Left lung (tissue), 10 donors: ENCODE results near the gene SPATS2. TPM values are rescaled to one million over a fixed set of nuclear protein-coding genes. Genes with fewer than 3 reads are reported as not detected.
"Not testable (repeated sequence)": the region's sequence is repeated elsewhere in the genome, so short reads cannot be mapped to it uniquely, and the experiment has no call there.

Experiments
- ATAC-seq: fragments of 200-7000 bp; cut with Tn5 transposase; one replicate; pipeline ENCODE4 v1.9.1; 2020; ENCODE audit warnings: moderate library complexity
- DNase-seq, 4 donors: peaks; one replicate each; pipeline ENCODE4 v3.0.0-alpha.2; 2013 to 2020
- H3K27ac ChIP-seq, 2 donors: fragments of 200-600 bp; sonication (generic) in 1 of 2; one replicate each; pipeline versions ENCODE4 v1.5.0 to v1.8.0; 2020 to 2021
- H3K27me3 ChIP-seq, 2 donors: fragments of 200-600 bp; sonication (generic) in 1 of 2; one replicate each; pipeline versions ENCODE4 v1.5.0 to v1.8.0; 2020 to 2021
- H3K36me3 ChIP-seq, 2 donors: fragments of 200-600 bp; sonication (generic) in 1 of 2; one replicate each; pipeline versions ENCODE4 v1.5.0 to v1.8.0; 2020 to 2021
- H3K4me1 ChIP-seq, 2 donors: fragments of 200-600 bp; one replicate each; pipeline ENCODE4 v1.8.0; 2021
- H3K4me3 ChIP-seq, 2 donors: fragments of 200-600 bp; sonication (generic) in 1 of 2; one replicate each; pipeline versions ENCODE4 v1.5.0 to v1.8.0; 2020 to 2021; ENCODE audit warnings: mild to moderate bottlenecking in 1 of 2
- H3K9me3 ChIP-seq, 2 donors: fragments of 200-600 bp; sonication (generic) in 1 of 2; one replicate each; pipeline versions ENCODE4 v1.5.0 to v1.8.0; 2020 to 2021
- intact Hi-C, 2 donors: fragments of 100-400 bp; cut with DNase I; formaldehyde crosslinking; loops; one replicate each; pipeline versions ENCODE4 v1.11.2 to v1.14.2; 2022
- polyA plus RNA-seq, 6 donors: library from polyadenylated mRNA; unstranded; fragments of 120-200 nt; gene quantifications; one replicate each; pipeline ENCODE4 v1.2.1, GENCODE V29; 2013; ENCODE audit not compliant: insufficient read length in 6 of 6
- total RNA-seq, 2 donors: library from RNA; stranded (reverse); fragmentation: NEBNext Ultra II Directional; extraction: Animal tissue kit (Norgen Biotek cat#: 25700); gene quantifications; one replicate each; pipeline ENCODE4 v1.2.1, GENCODE V29; 2021
- TF ChIP-seq, protein P1 (sequence below), 2 donors: fragments of 200-600 bp; sonication (generic) in 1 of 2; IDR thresholded peaks; one replicate each; pipeline versions ENCODE4 v1.5.0 to v1.8.0; 2021; ENCODE audit warnings: antibody characterized with exemption in 2 of 2
- donor health status: DM: no; HTN: yes; CAD: no.
- donor health status: DM: no; HTN: no; CAD: no.

The SPATS2 gene
- total and polyA plus RNA-seq, 8 donors, result 14.6 to 77.0 (median 67.7) TPM

DNA sequence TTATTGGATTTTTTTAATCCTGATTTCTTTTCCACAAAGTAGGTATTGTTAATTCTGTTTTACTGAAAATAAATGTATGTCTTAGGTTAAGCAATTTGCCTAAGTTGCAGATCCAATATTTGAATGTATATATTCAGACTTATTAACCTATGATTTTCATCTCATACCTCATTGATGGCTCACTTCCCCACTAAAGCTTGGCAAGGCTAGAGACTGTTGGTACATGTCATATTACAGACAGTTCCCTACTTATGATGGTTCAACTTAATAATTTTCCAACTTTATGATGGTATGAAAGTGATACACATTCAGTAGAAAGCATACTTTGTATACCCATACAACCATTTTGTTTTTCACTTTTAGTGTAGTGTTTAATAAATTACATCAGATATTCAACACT lies 138.4 kb downstream of the SPATS2 start:
- DNase-seq (no peak), ATAC-seq (no peak)
- no peaks in the 10 kb centered on the region for H3K4me1 ChIP-seq
- H3K9me3 ChIP-seq, result no peaks in the 10 kb centered on the region
- no peak overlapping the region for H3K4me3 ChIP-seq
- no peaks in the 10 kb centered on the region for H3K27me3 ChIP-seq
- intact Hi-C loops, result no loop called here
- no peak overlapping the region for H3K27ac ChIP-seq
- TF ChIP-seq, protein P1, sequence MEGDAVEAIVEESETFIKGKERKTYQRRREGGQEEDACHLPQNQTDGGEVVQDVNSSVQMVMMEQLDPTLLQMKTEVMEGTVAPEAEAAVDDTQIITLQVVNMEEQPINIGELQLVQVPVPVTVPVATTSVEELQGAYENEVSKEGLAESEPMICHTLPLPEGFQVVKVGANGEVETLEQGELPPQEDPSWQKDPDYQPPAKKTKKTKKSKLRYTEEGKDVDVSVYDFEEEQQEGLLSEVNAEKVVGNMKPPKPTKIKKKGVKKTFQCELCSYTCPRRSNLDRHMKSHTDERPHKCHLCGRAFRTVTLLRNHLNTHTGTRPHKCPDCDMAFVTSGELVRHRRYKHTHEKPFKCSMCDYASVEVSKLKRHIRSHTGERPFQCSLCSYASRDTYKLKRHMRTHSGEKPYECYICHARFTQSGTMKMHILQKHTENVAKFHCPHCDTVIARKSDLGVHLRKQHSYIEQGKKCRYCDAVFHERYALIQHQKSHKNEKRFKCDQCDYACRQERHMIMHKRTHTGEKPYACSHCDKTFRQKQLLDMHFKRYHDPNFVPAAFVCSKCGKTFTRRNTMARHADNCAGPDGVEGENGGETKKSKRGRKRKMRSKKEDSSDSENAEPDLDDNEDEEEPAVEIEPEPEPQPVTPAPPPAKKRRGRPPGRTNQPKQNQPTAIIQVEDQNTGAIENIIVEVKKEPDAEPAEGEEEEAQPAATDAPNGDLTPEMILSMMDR (IDR thresholded peaks at IDR 0.05), result no peak
- H3K36me3 ChIP-seq, result peaks cover 0 to 3% of the 10 kb centered on the region in 2 donors

DNA sequence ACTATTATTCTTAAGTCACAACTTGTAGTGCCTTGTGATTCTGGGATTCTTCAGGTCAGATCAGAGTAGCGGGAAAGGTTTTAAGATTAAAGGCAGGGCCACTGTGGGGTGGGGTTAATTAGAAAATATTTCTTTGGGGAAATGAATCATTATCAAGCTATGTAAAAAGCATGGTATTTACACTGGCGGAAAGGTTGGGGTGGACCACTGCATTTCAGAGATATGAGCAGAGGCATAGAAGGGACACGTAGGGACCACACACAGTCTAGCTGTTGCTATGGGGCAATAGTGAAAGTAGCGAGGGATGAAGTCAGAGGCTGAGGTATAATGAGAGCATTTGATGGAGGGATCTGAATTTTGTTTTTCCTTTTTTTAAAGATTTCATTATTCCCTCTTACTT lies 139.9 kb downstream of the SPATS2 start:
- Histone ChIP-seq H3K9me3 (no peaks in the 10 kb centered on the region), H3K4me3 (no peak overlapping the region), H3K4me1 (no peaks in the 10 kb centered on the region), H3K27ac (no peak overlapping the region), H3K27me3 (no peaks in the 10 kb centered on the region), H3K36me3 (peaks cover 0 to 3% of the 10 kb centered on the region in 2 donors)
- ATAC-seq, result peak; percentile 34
- intact Hi-C loops, result no loop called here
- no peak for DNase-seq
- TF ChIP-seq, protein P1 (IDR thresholded peaks at IDR 0.05), result no peak

DNA sequence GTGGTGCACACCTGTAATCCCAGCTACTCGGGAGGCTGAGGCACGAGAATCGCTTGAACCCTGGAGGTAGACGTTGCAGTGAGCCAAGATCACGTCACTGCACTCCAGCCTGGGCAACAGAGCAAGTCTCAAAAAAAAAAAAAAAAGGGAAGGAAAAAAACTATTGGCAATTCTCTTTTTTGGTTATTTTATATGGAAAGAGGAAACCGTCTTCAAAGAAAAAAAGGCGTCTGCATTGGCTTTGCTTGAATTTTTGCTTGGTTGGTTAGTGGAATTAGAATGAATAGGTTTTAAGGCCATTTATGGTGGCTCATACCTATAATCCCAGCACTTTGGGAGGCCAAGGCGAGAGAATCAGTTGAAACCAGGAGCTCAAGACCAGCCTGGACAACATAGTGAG lies 142.4 kb downstream of the SPATS2 start:
- ATAC-seq, H3K27me3 ChIP-seq: not testable (repeated sequence)
- intact Hi-C loops, result loop anchor here in 1 of 2 donors (5.0 kb wide), 1 partner anchor 152 kb away; no protein-coding TSS in a partner anchor

DNA sequence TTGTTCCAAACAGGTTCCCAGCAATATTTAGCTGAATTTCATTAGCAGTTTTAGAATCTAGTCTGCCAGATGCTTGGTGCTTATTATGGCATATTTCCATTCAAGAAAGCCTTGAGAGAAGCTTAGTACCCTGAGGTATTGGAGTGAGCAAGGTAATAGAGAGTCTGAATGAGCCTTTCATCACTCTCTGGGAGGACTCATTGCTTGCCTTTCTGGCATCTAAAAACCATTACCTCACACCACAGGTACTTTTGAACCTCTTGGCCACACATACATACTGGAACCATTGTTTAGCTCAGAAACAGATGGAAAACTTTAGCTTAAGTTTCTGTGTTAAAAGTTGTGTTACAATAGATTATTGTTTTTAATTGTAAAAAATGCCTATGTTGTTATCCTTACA lies 144.1 kb downstream of the SPATS2 start:
- H3K36me3 ChIP-seq, result no peaks in the 10 kb centered on the region
- intact Hi-C loops, result loop anchor here in 1 of 2 donors (5.0 kb wide), 1 partner anchor 154 kb away; no protein-coding TSS in a partner anchor
- no peak overlapping the region for H3K4me3 ChIP-seq
- ATAC-seq, result no peak
- H3K27me3 ChIP-seq, result no peaks in the 10 kb centered on the region
- TF ChIP-seq, protein P1 (IDR thresholded peaks at IDR 0.05), result no peak
- no peaks in the 10 kb centered on the region for H3K4me1 ChIP-seq
- H3K27ac ChIP-seq, result no peak overlapping the region
- DNase-seq, result no peak
- no peaks in the 10 kb centered on the region for H3K9me3 ChIP-seq

More for the DNA sequence above, 142.4 kb downstream of the SPATS2 start:
- H3K9me3 ChIP-seq, H3K4me1 ChIP-seq, H3K4me3 ChIP-seq, H3K36me3 ChIP-seq, H3K27ac ChIP-seq, DNase-seq: not testable (repeated sequence)

DNA sequence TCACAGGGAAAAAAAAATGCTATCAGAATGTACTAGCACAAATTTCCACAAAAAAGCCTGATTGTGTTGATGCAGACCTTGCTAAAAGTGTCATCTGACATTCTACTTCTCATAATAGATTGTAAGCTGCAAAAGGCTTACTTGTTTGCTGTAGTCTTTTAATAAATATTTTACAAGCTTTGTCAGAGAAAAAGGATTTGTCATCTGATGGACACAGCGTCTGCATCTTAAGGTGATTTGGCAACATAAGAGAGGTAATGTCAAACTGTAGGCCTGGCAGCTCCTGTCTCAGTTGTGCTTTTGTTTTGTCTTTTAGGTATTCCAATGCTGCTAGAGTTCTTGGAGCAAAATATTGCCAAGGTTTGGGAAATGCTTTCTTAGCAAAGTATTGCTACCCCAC lies 145.3 kb downstream of the SPATS2 start:
- DNase-seq (no peak), ATAC-seq (no peak)
- Histone ChIP-seq H3K4me3 (no peak overlapping the region), H3K9me3 (no peaks in the 10 kb centered on the region), H3K27me3 (no peaks in the 10 kb centered on the region), H3K4me1 (no peaks in the 10 kb centered on the region), H3K36me3 (no peaks in the 10 kb centered on the region), H3K27ac (no peak overlapping the region)
- TF ChIP-seq, protein P1 (IDR thresholded peaks at IDR 0.05), result no peak
- intact Hi-C loops, result loop anchor here in 1 of 2 donors (5.0 kb wide), 1 partner anchor 155 kb away; no protein-coding TSS in a partner anchor

DNA sequence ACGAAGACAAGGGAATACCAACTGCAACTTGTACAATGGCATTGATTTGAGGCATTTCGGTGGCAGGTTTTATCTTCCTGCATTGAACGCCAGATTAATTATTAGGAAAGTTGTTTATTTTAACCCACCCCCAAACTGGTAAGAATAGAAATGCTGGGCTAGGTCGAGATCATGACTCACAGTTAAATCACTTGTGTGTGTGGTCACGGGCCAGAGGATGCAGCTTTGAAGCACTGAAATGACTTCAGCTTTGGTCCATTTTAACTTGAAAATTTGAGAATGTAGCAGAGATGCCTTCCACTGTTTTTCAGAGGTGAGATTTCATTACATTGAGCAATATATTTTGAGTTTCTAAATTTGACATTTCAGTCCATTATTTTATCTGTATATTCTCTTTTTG lies 148.0 kb downstream of the SPATS2 start:
- ATAC-seq, result no peak
- TF ChIP-seq, protein P1 (IDR thresholded peaks at IDR 0.05), result no peak
- no peak overlapping the region for H3K27ac ChIP-seq
- no peaks in the 10 kb centered on the region for H3K36me3 ChIP-seq
- H3K4me3 ChIP-seq, result no peak overlapping the region
- no peaks in the 10 kb centered on the region for H3K4me1 ChIP-seq
- intact Hi-C loops, result no loop called here
- no peaks in the 10 kb centered on the region for H3K27me3 ChIP-seq
- H3K9me3 ChIP-seq, result no peaks in the 10 kb centered on the region
- no peak for DNase-seq
